PFSK-1 (cell line): ENCODE data around the gene RAC2.

Experiments
- FOXP2 ChIP-seq: optimal IDR thresholded peaks from 2 replicates; pipeline ENCODE3; 2011; ENCODE audit warnings: borderline replicate concordance, control low read depth, inconsistent platforms; ENCODE audit not compliant: insufficient read depth; ENCODE audit errors: extremely low read length, extremely low read depth
- POLR2AphosphoS5 ChIP-seq: IDR thresholded peaks from 2 replicates; pipeline ENCODE4 v1.6.1; 2012; ENCODE audit warnings: low read depth, mild to moderate bottlenecking, control low read depth, low read length, moderate library complexity
- TF ChIP-seq, protein P1 (sequence below), 2 experiments: IDR thresholded peaks; 2 replicates each; pipeline versions ENCODE4 v1.6.1 to v1.8.0; 2011 to 2012; ENCODE audit warnings: low read depth in 2 of 2, low read length in 2 of 2, control low read depth in 1 of 2, inconsistent platforms in 1 of 2, mild to moderate bottlenecking in 1 of 2, moderate library complexity in 1 of 2; ENCODE audit not compliant: insufficient read depth in 1 of 2

DNA sequence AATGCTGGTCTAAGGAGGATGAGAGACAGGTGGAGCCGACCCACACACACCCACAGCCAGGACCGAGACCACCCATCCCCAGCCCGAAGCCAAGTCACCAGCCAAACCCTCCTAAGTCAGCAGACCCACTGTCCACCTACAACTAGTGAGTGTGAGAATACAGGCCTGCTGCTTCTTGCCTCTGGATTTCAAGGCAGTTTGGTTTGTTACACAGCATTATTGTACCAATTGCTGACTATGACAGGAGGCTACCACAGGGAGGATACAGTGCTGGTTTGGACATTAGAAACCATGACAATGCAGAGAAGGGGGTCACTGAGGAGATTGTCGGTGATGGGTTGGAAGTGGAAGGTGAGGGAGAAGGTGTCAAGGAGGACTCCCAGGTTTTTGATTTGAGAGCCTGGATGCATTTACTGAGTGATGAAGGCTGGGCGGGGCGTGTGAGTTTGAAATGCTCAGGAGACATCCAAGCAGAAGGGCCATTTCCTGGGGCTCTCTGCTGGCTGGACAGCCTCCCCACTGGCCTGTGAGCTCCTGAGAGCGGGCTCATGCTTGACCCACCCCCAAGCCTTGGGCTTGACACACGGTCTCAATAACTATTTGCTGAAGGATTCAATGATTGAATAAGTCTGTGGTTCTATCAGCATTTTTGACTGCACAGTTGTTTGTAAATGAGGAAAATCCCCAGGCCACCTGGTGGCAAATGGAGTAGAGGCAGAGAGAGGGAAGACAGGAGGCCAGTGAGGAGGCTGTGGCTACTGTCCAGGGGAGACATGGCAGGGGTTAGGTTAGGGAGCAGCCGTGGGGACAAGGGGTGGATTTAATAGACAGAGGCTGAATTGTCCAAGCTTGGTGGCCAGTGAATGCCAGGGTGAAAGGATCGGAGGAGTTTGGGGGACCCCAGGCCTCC, 22.4 kb downstream of the RAC2 start:
- TF ChIP-seq, protein P1, sequence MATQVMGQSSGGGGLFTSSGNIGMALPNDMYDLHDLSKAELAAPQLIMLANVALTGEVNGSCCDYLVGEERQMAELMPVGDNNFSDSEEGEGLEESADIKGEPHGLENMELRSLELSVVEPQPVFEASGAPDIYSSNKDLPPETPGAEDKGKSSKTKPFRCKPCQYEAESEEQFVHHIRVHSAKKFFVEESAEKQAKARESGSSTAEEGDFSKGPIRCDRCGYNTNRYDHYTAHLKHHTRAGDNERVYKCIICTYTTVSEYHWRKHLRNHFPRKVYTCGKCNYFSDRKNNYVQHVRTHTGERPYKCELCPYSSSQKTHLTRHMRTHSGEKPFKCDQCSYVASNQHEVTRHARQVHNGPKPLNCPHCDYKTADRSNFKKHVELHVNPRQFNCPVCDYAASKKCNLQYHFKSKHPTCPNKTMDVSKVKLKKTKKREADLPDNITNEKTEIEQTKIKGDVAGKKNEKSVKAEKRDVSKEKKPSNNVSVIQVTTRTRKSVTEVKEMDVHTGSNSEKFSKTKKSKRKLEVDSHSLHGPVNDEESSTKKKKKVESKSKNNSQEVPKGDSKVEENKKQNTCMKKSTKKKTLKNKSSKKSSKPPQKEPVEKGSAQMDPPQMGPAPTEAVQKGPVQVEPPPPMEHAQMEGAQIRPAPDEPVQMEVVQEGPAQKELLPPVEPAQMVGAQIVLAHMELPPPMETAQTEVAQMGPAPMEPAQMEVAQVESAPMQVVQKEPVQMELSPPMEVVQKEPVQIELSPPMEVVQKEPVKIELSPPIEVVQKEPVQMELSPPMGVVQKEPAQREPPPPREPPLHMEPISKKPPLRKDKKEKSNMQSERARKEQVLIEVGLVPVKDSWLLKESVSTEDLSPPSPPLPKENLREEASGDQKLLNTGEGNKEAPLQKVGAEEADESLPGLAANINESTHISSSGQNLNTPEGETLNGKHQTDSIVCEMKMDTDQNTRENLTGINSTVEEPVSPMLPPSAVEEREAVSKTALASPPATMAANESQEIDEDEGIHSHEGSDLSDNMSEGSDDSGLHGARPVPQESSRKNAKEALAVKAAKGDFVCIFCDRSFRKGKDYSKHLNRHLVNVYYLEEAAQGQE (IDR thresholded peaks at IDR 0.05; ENCODE audit: insufficient read depth in 1 of 2, low read depth in 2 of 2, low read length in 2 of 2): no peak
- no peak for TF ChIP-seq POLR2AphosphoS5
- TF ChIP-seq FOXP2: no peak
